Measurements from ENCODE around the gene SP5.
"Not testable (repeated sequence)": the region's sequence is repeated elsewhere in the genome, so short reads cannot be mapped to it uniquely, and the experiment has no call there.

Gene SP5

GRCh38 chr2:170715062-170715931, at the start of gene SP5:
SP5 (plus strand) TSS chr2:170715337; CDS start chr2:170715513, 176 bp downstream.
- DNase-seq (ENCODE audit: low spot score), result peak; percentile 87

GRCh38 chr2:170665743-170666142, 49.4 kb upstream of the SP5 start:
- DNase-seq (ENCODE audit: low spot score), result no peak

GRCh38 chr2:170669909-170670308, 45.2 kb upstream of the SP5 start:
- no peak for DNase-seq (ENCODE audit: low spot score)

- DNase-seq (ENCODE audit: low spot score), result no peak
These were observed 44.5 kb upstream of the SP5 start for GRCh38 chr2:170670651-170671050.

- DNase-seq (ENCODE audit: low spot score), result no peak
These were observed 44.1 kb upstream of the SP5 start for GRCh38 chr2:170671079-170671478.

GRCh38 chr2:170674282-170674681, 40.9 kb upstream of the SP5 start:
- DNase-seq (ENCODE audit: low spot score), result not testable (repeated sequence)

- no peak for DNase-seq (ENCODE audit: low spot score)
These were observed 39.4 kb upstream of the SP5 start for GRCh38 chr2:170675701-170676100.

- DNase-seq (ENCODE audit: low spot score), result no peak
These were observed 35.5 kb upstream of the SP5 start for GRCh38 chr2:170679607-170680079.

GRCh38 chr2:170680172-170680941, 34.8 kb upstream of the SP5 start:
- DNase-seq (ENCODE audit: low spot score), result no peak

GRCh38 chr2:170681311-170681710, 33.8 kb upstream of the SP5 start:
- no peak for DNase-seq (ENCODE audit: low spot score)

- no peak for DNase-seq (ENCODE audit: low spot score)
These were observed 29.5 kb upstream of the SP5 start for GRCh38 chr2:170685591-170685990.

- peak; percentile 12 for DNase-seq (ENCODE audit: low spot score)
These were observed 25.7 kb upstream of the SP5 start for GRCh38 chr2:170689481-170689880.

GRCh38 chr2:170690640-170691039, 24.5 kb upstream of the SP5 start:
- DNase-seq (ENCODE audit: low spot score), result no peak

- no peak for DNase-seq (ENCODE audit: low spot score)
These were observed 20.8 kb upstream of the SP5 start for GRCh38 chr2:170694316-170694715.

GRCh38 chr2:170695521-170696410, 19.4 kb upstream of the SP5 start:
- DNase-seq (ENCODE audit: low spot score), result no peak

GRCh38 chr2:170696948-170697347, 18.2 kb upstream of the SP5 start:
- DNase-seq (ENCODE audit: low spot score), result no peak

GRCh38 chr2:170701011-170701410, 14.1 kb upstream of the SP5 start:
- DNase-seq (ENCODE audit: low spot score), result no peak

- DNase-seq (ENCODE audit: low spot score), result no peak
These were observed 11.2 kb upstream of the SP5 start for GRCh38 chr2:170703776-170704476.

GRCh38 chr2:170707821-170708795, 7.0 kb upstream of the SP5 start:
- DNase-seq (ENCODE audit: low spot score), result no peak

- DNase-seq (ENCODE audit: low spot score), result no peak
These were observed 4.5 kb upstream of the SP5 start for GRCh38 chr2:170710609-170710979.

Data from LoVo (cell line).